Spleen (tissue), 11 donors: ENCODE results near the gene SNRPD3. TPM values are rescaled to one million over a fixed set of nuclear protein-coding genes. Genes with fewer than 3 reads are reported as not detected.
"Not testable (repeated sequence)": the region's sequence is repeated elsewhere in the genome, so short reads cannot be mapped to it uniquely, and the experiment has no call there.

Experiments
- DNase-seq: peaks from one replicate; pipeline ENCODE4 v3.0.0-alpha.2; 2020
- H3K27ac ChIP-seq, 8 donors: fragments of 200-600 bp; sonication (generic) in 7 of 8; 1 replicate in 4 of 8; 2 replicates in 4 of 8; pipeline versions ENCODE4 v1.5.0 to v1.8.0; 2016 to 2021; ENCODE audit warnings: inconsistent platforms in 4 of 8, mild to moderate bottlenecking in 4 of 8, moderate library complexity in 1 of 8
- H3K27me3 ChIP-seq, 7 donors: fragments of 200-600 bp; sonication (generic) in 6 of 7; replicated peaks in 1 of 7; 1 replicate in 4 of 7; 2 replicates in 3 of 7; pipeline versions ENCODE4 v1.5.0 to v1.8.0; 2016 to 2021; ENCODE audit warnings: inconsistent platforms in 3 of 7, mild to moderate bottlenecking in 1 of 7
- H3K36me3 ChIP-seq, 6 donors: fragments of 200-600 bp; sonication (generic) in 5 of 6; 1 replicate in 4 of 6; 2 replicates in 2 of 6; pipeline versions ENCODE4 v1.5.0 to v1.8.0; 2016 to 2021; ENCODE audit warnings: inconsistent platforms in 2 of 6
- H3K4me1 ChIP-seq, 6 donors: fragments of 200-600 bp; sonication (generic) in 5 of 6; 1 replicate in 3 of 6; 2 replicates in 3 of 6; pipeline versions ENCODE4 v1.5.0 to v1.8.0; 2016 to 2021; ENCODE audit warnings: inconsistent platforms in 3 of 6
- H3K4me3 ChIP-seq, 8 donors: fragments of 200-600 bp; sonication (generic) in 7 of 8; 1 replicate in 4 of 8; 2 replicates in 4 of 8; pipeline versions ENCODE4 v1.5.0 to v1.8.0; 2016 to 2021; ENCODE audit warnings: inconsistent platforms in 4 of 8, mild to moderate bottlenecking in 4 of 8, moderate library complexity in 2 of 8
- H3K9me3 ChIP-seq, 8 donors: fragments of 200-600 bp; sonication (generic) in 7 of 8; 1 replicate in 4 of 8; 2 replicates in 4 of 8; pipeline versions ENCODE4 v1.5.0 to v1.8.0; 2016 to 2021; ENCODE audit warnings: inconsistent platforms in 4 of 8
- CTCF ChIP-seq, 11 experiments: fragments of 200-600 bp in 7 of 11; fragments of 450-650 bp in 4 of 11; sonication (generic) in 4 of 11; IDR thresholded peaks in 8 of 11; conservative IDR thresholded peaks in 3 of 11; 1 replicate in 7 of 11; 2 replicates in 4 of 11; pipeline versions ENCODE4 v1.4.0 to v1.8.0; 2016 to 2021; ENCODE audit warnings: antibody characterized with exemption in 11 of 11, inconsistent platforms in 4 of 11, mild to moderate bottlenecking in 1 of 11
- POLR2A ChIP-seq, 3 donors: fragments of 450-650 bp; IDR thresholded peaks; one replicate each; pipeline ENCODE4 v1.5.1; 2017; ENCODE audit warnings: antibody characterized with exemption in 3 of 3, mild to moderate bottlenecking in 1 of 3
- POLR2AphosphoS5 ChIP-seq, 3 donors: sonication (generic); formaldehyde crosslinking; IDR thresholded peaks; one replicate each; pipeline ENCODE4 v1.5.1; 2017; ENCODE audit warnings: antibody characterized with exemption in 3 of 3
- WGBS, 5 donors: extraction: QIAGEN DNeasy Blood & Tissue Kit in 3 of 5; methylation state at CpG; one replicate each; pipeline versions ENCODE4 v1.1.5 to v1.1.7; 2013 to 2018; 5-methylcytosine and 5-hydroxymethylcytosine counted together
- intact Hi-C: fragments of 100-400 bp; cut with DNase I; formaldehyde crosslinking; loops from one replicate; pipeline ENCODE4 v1.15.0; 2023; ENCODE audit warnings: low total_unique reads
- polyA plus RNA-seq, 3 donors: library from polyadenylated mRNA; stranded (reverse); fragments of 200-250 nt; gene quantifications; one replicate each; pipeline ENCODE4 v1.2.1, GENCODE V29; 2013
- total RNA-seq, 7 donors: library from RNA; depleted of rRNA in 3 of 7; stranded (reverse); fragments of >200 nt in 3 of 7; fragmentation: NEBNext Ultra II Directional in 4 of 7; extraction: Animal tissue kit (Norgen Biotek cat#: 25700) in 4 of 7; gene quantifications; one replicate each; pipeline versions ENCODE4 v1.1.0 to v1.2.1, GENCODE V29; 2016 to 2021
- donor health status: healthy with polysubstance abuse.
- donor health status: DM: no; HTN: no; CAD: no; lungs with moderate emphysema.
- donor health status: DM: no; HTN: no; CAD: no.
- donor health status: Bipolar disorder and iron deficiency.
- donor health status: healthy.
- donor health status: DM: no; HTN: no; CAD: no.
- donor health status: DM: yes; HTN: yes; CAD: no.

SNRPD3 gene
- total and polyA plus RNA-seq, 10 donors: 52.0 to 142 (median 92.5) TPM

GRCh38 chr22:24592058-24592850, 36.5 kb downstream of the SNRPD3 start:
- H3K27ac ChIP-seq: peak overlapping the region in 5 of 8 donors; percentile 31 to 73 (median 66)
- intact Hi-C loops: no loop called here
- WGBS, 5 donors: 8 to 12% (median 11%) methylated on average over 27 to 33 of the region's 33 CpGs
- H3K4me3 ChIP-seq: peak overlapping the region; percentile 31 to 77 (median 54)
- peaks cover 0 to 19% (median 0%) of the 10 kb centered on the region in 7 donors for H3K27me3 ChIP-seq
- H3K9me3 ChIP-seq: no peaks in the 10 kb centered on the region
- H3K36me3 ChIP-seq: peaks cover 0 to 18% (median 0%) of the 10 kb centered on the region in 6 donors
- H3K4me1 ChIP-seq: peaks cover 0 to 23% (median 15%) of the 10 kb centered on the region in 6 donors
- no peak for TF ChIP-seq CTCF (IDR thresholded peaks at IDR 0.05 in 8 of 11, conservative IDR thresholded peaks at IDR 0.05 in 3 of 11)
- no peak for TF ChIP-seq POLR2AphosphoS5 (IDR thresholded peaks at IDR 0.05)
- no peak for TF ChIP-seq POLR2A (IDR thresholded peaks at IDR 0.05)
- DNase-seq: no peak

GRCh38 chr22:24592851-24593558, 37.2 kb downstream of the SNRPD3 start, which contains the start of gene LRRC75B:
Gene LRRC75B (minus strand): TSS chr22:24593073. CDS start chr22:24593039, 34 bp downstream.
- intact Hi-C loops: no loop called here
- Histone ChIP-seq H3K36me3 (peaks cover 0 to 11% (median 0%) of the 10 kb centered on the region in 6 donors), H3K27me3 (peaks cover 0 to 19% (median 0%) of the 10 kb centered on the region in 7 donors), H3K9me3 (no peaks in the 10 kb centered on the region), H3K4me1 (peaks cover 0 to 23% (median 15%) of the 10 kb centered on the region in 6 donors), H3K27ac (peak within 1 kb of the TSS in 7 of 8 donors; percentile 22 to 73 (median 61)), H3K4me3 (peak within 1 kb of the TSS; percentile 31 to 77 (median 54))
- DNase-seq: peak; percentile 87
- 5 to 9% (median 7%) methylated on average over 39 to 72 of the region's 72 CpGs for WGBS, 5 donors
- TF ChIP-seq CTCF (IDR thresholded peaks at IDR 0.05 in 8 of 11, conservative IDR thresholded peaks at IDR 0.05 in 3 of 11) (no peak), POLR2AphosphoS5 (IDR thresholded peaks at IDR 0.05) (peak; percentile 64 to 78 (median 74)), POLR2A (IDR thresholded peaks at IDR 0.05) (no peak)

- H3K36me3 ChIP-seq, DNase-seq, H3K9me3 ChIP-seq, intact Hi-C loops: not testable (repeated sequence)
- Histone ChIP-seq H3K27ac (peak overlapping the region in 7 of 8 donors; percentile 22 to 73 (median 61)), H3K27me3 (peaks cover 0 to 19% (median 0%) of the 10 kb centered on the region in 7 donors), H3K4me3 (peak overlapping the region in 2 of 8 donors; percentile 62 to 77), H3K4me1 (peaks cover 0 to 23% (median 15%) of the 10 kb centered on the region in 6 donors)
- 90 to 98% (median 94%) methylated on average over 10 of the region's 10 CpGs for WGBS, 5 donors
These were observed 37.7 kb downstream of the SNRPD3 start for GRCh38 chr22:24593559-24593835.

- Histone ChIP-seq H3K27me3 (peaks cover 0 to 19% (median 0%) of the 10 kb centered on the region in 7 donors), H3K9me3 (no peaks in the 10 kb centered on the region), H3K27ac (peak overlapping the region in 1 of 8 donors; percentile 57), H3K36me3 (peaks cover 0 to 2% (median 0%) of the 10 kb centered on the region in 6 donors), H3K4me3 (no peak overlapping the region), H3K4me1 (peaks cover 0 to 23% (median 15%) of the 10 kb centered on the region in 6 donors)
- 73 to 83% (median 80%) methylated on average over 12 to 16 of the region's 16 CpGs for WGBS, 5 donors
- intact Hi-C loops: no loop called here
- no peak for DNase-seq
- TF ChIP-seq POLR2AphosphoS5 (IDR thresholded peaks at IDR 0.05) (no peak), POLR2A (IDR thresholded peaks at IDR 0.05) (no peak), CTCF (IDR thresholded peaks at IDR 0.05 in 8 of 11, conservative IDR thresholded peaks at IDR 0.05 in 3 of 11) (no peak)
These were observed 38.2 kb downstream of the SNRPD3 start for GRCh38 chr22:24593836-24594568.
